ENCODE measurements around the gene TPGS2. TPM values are rescaled to one million over a fixed set of nuclear protein-coding genes. Genes with fewer than 3 reads are reported as not detected.
A peak's percentile ranks its signal among the peaks of the same experiment; 100 is the strongest.
"Not testable (repeated sequence)": the region's sequence is repeated elsewhere in the genome, so short reads cannot be mapped to it uniquely, and the experiment has no call there.

The TPGS2 gene
- 10 to 100 TPM; 32.3 to 39.0 (median 36.2) TPM for total RNA-seq

- no peaks in the 10 kb centered on the region for H3K9me3 Mint-ChIP-seq
- no peaks in the 10 kb centered on the region for H3K36me3 Mint-ChIP-seq (ENCODE audit: insufficient read depth)
- no peaks in the 10 kb centered on the region for H3K27me3 Mint-ChIP-seq (ENCODE audit: low read depth)
- ATAC-seq (peak; percentile 91 to 93), DNase-seq (peak; percentile 77)
- H3K4me1 Mint-ChIP-seq (ENCODE audit: low read depth) = peaks cover 30% of the 10 kb centered on the region
- H3K4me3 Mint-ChIP-seq = peak within 1 kb of the TSS; percentile 96
Measured at GRCh38 chr18:36828630-36829361, at the start of gene TPGS2, which contains the start of gene KIAA1328. TPGS2 (minus strand) TSS chr18:36829002; CDS start chr18:36828767, 235 bp downstream. KIAA1328 (plus strand) TSS chr18:36829127; CDS start chr18:36829139, 12 bp downstream.

- H3K4me3 Mint-ChIP-seq; ATAC-seq; H3K4me1 Mint-ChIP-seq (ENCODE audit: low read depth); H3K27me3 Mint-ChIP-seq (ENCODE audit: low read depth); DNase-seq: not testable (repeated sequence)
- H3K9me3 Mint-ChIP-seq = peaks cover 12% of the 10 kb centered on the region
- H3K36me3 Mint-ChIP-seq (ENCODE audit: insufficient read depth) = peaks cover 50% of the 10 kb centered on the region
Measured at GRCh38 chr18:36873826-36874225, 45.0 kb upstream of the TPGS2 start.

- ATAC-seq = no peak
- no peaks in the 10 kb centered on the region for H3K27me3 Mint-ChIP-seq (ENCODE audit: low read depth)
- peaks cover 46% of the 10 kb centered on the region for H3K36me3 Mint-ChIP-seq (ENCODE audit: insufficient read depth)
- no peak overlapping the region for H3K4me3 Mint-ChIP-seq
- DNase-seq = no peak
- peaks cover 12% of the 10 kb centered on the region for H3K9me3 Mint-ChIP-seq
- H3K4me1 Mint-ChIP-seq (ENCODE audit: low read depth) = no peaks in the 10 kb centered on the region
Measured at GRCh38 chr18:36872329-36872728, 43.5 kb upstream of the TPGS2 start.

GRCh38 chr18:36871801-36872200 is 43.0 kb upstream of the TPGS2 start:
- Mint-ChIP-seq H3K4me1 (ENCODE audit: low read depth) (no peaks in the 10 kb centered on the region), H3K36me3 (ENCODE audit: insufficient read depth) (peaks cover 43% of the 10 kb centered on the region)

GRCh38 chr18:36867056-36867455 is 38.3 kb upstream of the TPGS2 start:
- no peak for DNase-seq
- Mint-ChIP-seq H3K36me3 (ENCODE audit: insufficient read depth) (peaks cover 32% of the 10 kb centered on the region), H3K27me3 (ENCODE audit: low read depth) (no peaks in the 10 kb centered on the region), H3K4me1 (ENCODE audit: low read depth) (no peaks in the 10 kb centered on the region), H3K9me3 (no peaks in the 10 kb centered on the region), H3K4me3 (no peak overlapping the region)
- ATAC-seq = no peak

More at GRCh38 chr18:36871801-36872200, 43.0 kb upstream of the TPGS2 start:
- H3K27me3 Mint-ChIP-seq (ENCODE audit: low read depth) = no peaks in the 10 kb centered on the region
- no peak for ATAC-seq
- H3K9me3 Mint-ChIP-seq = peaks cover 12% of the 10 kb centered on the region
- no peak for DNase-seq
- H3K4me3 Mint-ChIP-seq = no peak overlapping the region

- Mint-ChIP-seq H3K4me1 (ENCODE audit: low read depth) (no peaks in the 10 kb centered on the region), H3K36me3 (ENCODE audit: insufficient read depth) (peaks cover 24% of the 10 kb centered on the region), H3K27me3 (ENCODE audit: low read depth) (no peaks in the 10 kb centered on the region), H3K4me3 (no peak overlapping the region), H3K9me3 (no peaks in the 10 kb centered on the region)
- ATAC-seq (no peak), DNase-seq (no peak)
Measured at GRCh38 chr18:36862182-36862581, 33.4 kb upstream of the TPGS2 start.

- ATAC-seq (no peak), DNase-seq (no peak)
- peaks cover 44% of the 10 kb centered on the region for H3K36me3 Mint-ChIP-seq (ENCODE audit: insufficient read depth)
- no peak overlapping the region for H3K4me3 Mint-ChIP-seq
- no peaks in the 10 kb centered on the region for H3K27me3 Mint-ChIP-seq (ENCODE audit: low read depth)
- H3K4me1 Mint-ChIP-seq (ENCODE audit: low read depth) = no peaks in the 10 kb centered on the region
- peaks cover 10% of the 10 kb centered on the region for H3K9me3 Mint-ChIP-seq
Measured at GRCh38 chr18:36856815-36857214, 28.0 kb upstream of the TPGS2 start.

GRCh38 chr18:36851202-36851590 is 22.4 kb upstream of the TPGS2 start:
- DNase-seq (no peak), ATAC-seq (no peak)
- H3K9me3 Mint-ChIP-seq = peaks cover 12% of the 10 kb centered on the region
- no peaks in the 10 kb centered on the region for H3K27me3 Mint-ChIP-seq (ENCODE audit: low read depth)
- no peak overlapping the region for H3K4me3 Mint-ChIP-seq
- H3K36me3 Mint-ChIP-seq (ENCODE audit: insufficient read depth) = peaks cover 45% of the 10 kb centered on the region
- H3K4me1 Mint-ChIP-seq (ENCODE audit: low read depth) = peaks cover 2% of the 10 kb centered on the region

GRCh38 chr18:36850527-36851201 is 21.9 kb upstream of the TPGS2 start:
- Mint-ChIP-seq H3K36me3 (ENCODE audit: insufficient read depth) (peaks cover 43% of the 10 kb centered on the region), H3K27me3 (ENCODE audit: low read depth) (no peaks in the 10 kb centered on the region), H3K9me3 (peaks cover 12% of the 10 kb centered on the region), H3K4me1 (ENCODE audit: low read depth) (peaks cover 2% of the 10 kb centered on the region), H3K4me3 (no peak overlapping the region)
- no peak for DNase-seq
- ATAC-seq = peak; percentile 77 to 84

- ATAC-seq = no peak
- no peaks in the 10 kb centered on the region for H3K27me3 Mint-ChIP-seq (ENCODE audit: low read depth)
- no peak overlapping the region for H3K4me3 Mint-ChIP-seq
- H3K36me3 Mint-ChIP-seq (ENCODE audit: insufficient read depth) = peaks cover 41% of the 10 kb centered on the region
- DNase-seq = no peak
- peaks cover 12% of the 10 kb centered on the region for H3K9me3 Mint-ChIP-seq
- H3K4me1 Mint-ChIP-seq (ENCODE audit: low read depth) = peaks cover 2% of the 10 kb centered on the region
Measured at GRCh38 chr18:36849288-36850006, 20.6 kb upstream of the TPGS2 start.

GRCh38 chr18:36848609-36849008 is 19.8 kb upstream of the TPGS2 start:
- H3K4me1 Mint-ChIP-seq (ENCODE audit: low read depth) = peaks cover 2% of the 10 kb centered on the region
- DNase-seq (no peak), ATAC-seq (no peak)
- no peak overlapping the region for H3K4me3 Mint-ChIP-seq
- peaks cover 34% of the 10 kb centered on the region for H3K36me3 Mint-ChIP-seq (ENCODE audit: insufficient read depth)
- H3K9me3 Mint-ChIP-seq = peaks cover 12% of the 10 kb centered on the region
- no peaks in the 10 kb centered on the region for H3K27me3 Mint-ChIP-seq (ENCODE audit: low read depth)

GRCh38 chr18:36843784-36844183 is 15.0 kb upstream of the TPGS2 start:
- peaks cover 33% of the 10 kb centered on the region for H3K36me3 Mint-ChIP-seq (ENCODE audit: insufficient read depth)
- no peaks in the 10 kb centered on the region for H3K9me3 Mint-ChIP-seq
- no peak overlapping the region for H3K4me3 Mint-ChIP-seq
- peaks cover 3% of the 10 kb centered on the region for H3K4me1 Mint-ChIP-seq (ENCODE audit: low read depth)
- DNase-seq (no peak), ATAC-seq (no peak)
- no peaks in the 10 kb centered on the region for H3K27me3 Mint-ChIP-seq (ENCODE audit: low read depth)

- Mint-ChIP-seq H3K4me3 (no peak overlapping the region), H3K9me3 (no peaks in the 10 kb centered on the region), H3K27me3 (ENCODE audit: low read depth) (no peaks in the 10 kb centered on the region), H3K36me3 (ENCODE audit: insufficient read depth) (peaks cover 35% of the 10 kb centered on the region), H3K4me1 (ENCODE audit: low read depth) (peaks cover 3% of the 10 kb centered on the region)
- ATAC-seq = no peak
- DNase-seq = no peak
Measured at GRCh38 chr18:36843199-36843598, 14.4 kb upstream of the TPGS2 start.

GRCh38 chr18:36839835-36840234 is 11.0 kb upstream of the TPGS2 start:
- Mint-ChIP-seq H3K9me3 (no peaks in the 10 kb centered on the region), H3K36me3 (ENCODE audit: insufficient read depth) (peaks cover 44% of the 10 kb centered on the region)
- no peak for ATAC-seq

More at GRCh38 chr18:36839835-36840234, 11.0 kb upstream of the TPGS2 start:
- Mint-ChIP-seq H3K27me3 (ENCODE audit: low read depth) (no peaks in the 10 kb centered on the region), H3K4me1 (ENCODE audit: low read depth) (peaks cover 3% of the 10 kb centered on the region), H3K4me3 (no peak overlapping the region)
- DNase-seq = no peak

Measured in activated T-cell treated with anti-CD3 and anti-CD28 coated beads, Interleukin-2, amount 50 U/mL, for 4 hours (primary cell).